AG09319 (cell line): Measurements from ENCODE around the gene RARS1.

Experiments used
- DNase-seq: peaks from one replicate; pipeline ENCODE4 v3.0.0-alpha.2; 2010; ENCODE audit warnings: low read depth; ENCODE audit errors: extremely low read depth
- TF ChIP-seq, protein P1 (sequence below): IDR thresholded peaks from 2 replicates; pipeline ENCODE4 v1.5.1; 2011; ENCODE audit warnings: low read depth, mild to moderate bottlenecking, inconsistent platforms, low read length, moderate library complexity

RARS1 gene

DNA sequence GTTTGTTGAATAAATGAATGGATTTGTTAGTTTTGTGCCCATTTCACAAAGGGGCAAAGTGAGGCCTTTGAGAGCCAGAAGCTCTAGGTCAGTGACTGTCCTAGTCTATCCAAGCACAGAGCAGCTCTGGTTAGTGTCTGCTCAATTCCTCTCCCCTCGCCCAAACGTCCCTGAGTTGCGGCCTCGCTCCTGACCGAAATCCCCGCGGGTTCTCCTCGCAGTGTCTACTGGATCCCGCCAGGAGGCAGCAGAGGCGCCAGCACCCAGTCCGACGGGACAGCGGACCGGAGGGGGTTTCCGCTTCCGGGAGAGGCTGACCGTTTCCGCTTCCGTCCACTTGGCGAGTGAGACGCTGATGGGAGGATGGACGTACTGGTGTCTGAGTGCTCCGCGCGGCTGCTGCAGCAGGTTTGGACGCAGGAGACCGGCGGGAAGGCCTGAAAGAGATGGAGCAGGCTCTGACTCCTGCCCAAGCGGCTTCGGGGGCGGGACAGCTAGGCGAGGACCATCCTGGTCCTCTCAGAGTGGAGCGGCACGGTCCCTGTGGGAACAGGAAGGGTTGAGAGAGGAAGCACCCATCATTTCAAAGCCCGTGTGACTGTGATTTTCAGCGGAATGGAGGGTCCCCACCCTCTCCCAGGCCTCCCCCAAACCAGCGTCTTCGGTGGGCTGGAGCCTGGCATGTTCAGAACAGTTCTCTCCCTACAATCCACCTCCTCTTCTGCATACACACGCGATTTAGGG lies at the start of gene RARS1:
RARS1 (plus strand) TSS at position 336 of the 744 bp plus-strand sequence; CDS start at position 364, 28 bp downstream.
- TF ChIP-seq, protein P1, sequence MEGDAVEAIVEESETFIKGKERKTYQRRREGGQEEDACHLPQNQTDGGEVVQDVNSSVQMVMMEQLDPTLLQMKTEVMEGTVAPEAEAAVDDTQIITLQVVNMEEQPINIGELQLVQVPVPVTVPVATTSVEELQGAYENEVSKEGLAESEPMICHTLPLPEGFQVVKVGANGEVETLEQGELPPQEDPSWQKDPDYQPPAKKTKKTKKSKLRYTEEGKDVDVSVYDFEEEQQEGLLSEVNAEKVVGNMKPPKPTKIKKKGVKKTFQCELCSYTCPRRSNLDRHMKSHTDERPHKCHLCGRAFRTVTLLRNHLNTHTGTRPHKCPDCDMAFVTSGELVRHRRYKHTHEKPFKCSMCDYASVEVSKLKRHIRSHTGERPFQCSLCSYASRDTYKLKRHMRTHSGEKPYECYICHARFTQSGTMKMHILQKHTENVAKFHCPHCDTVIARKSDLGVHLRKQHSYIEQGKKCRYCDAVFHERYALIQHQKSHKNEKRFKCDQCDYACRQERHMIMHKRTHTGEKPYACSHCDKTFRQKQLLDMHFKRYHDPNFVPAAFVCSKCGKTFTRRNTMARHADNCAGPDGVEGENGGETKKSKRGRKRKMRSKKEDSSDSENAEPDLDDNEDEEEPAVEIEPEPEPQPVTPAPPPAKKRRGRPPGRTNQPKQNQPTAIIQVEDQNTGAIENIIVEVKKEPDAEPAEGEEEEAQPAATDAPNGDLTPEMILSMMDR: peak; percentile 98
- peak; percentile 74 for DNase-seq

GRCh38 chr5:168438349-168438748 lies 47.9 kb upstream of the RARS1 start:
- TF ChIP-seq, protein P1: no peak
- DNase-seq: no peak

- no peak for DNase-seq
- TF ChIP-seq, protein P1: no peak
Measured at GRCh38 chr5:168443533-168443932, 42.7 kb upstream of the RARS1 start.

- TF ChIP-seq, protein P1: no peak
- DNase-seq: no peak
Measured at GRCh38 chr5:168443950-168444700, 42.1 kb upstream of the RARS1 start.

DNA sequence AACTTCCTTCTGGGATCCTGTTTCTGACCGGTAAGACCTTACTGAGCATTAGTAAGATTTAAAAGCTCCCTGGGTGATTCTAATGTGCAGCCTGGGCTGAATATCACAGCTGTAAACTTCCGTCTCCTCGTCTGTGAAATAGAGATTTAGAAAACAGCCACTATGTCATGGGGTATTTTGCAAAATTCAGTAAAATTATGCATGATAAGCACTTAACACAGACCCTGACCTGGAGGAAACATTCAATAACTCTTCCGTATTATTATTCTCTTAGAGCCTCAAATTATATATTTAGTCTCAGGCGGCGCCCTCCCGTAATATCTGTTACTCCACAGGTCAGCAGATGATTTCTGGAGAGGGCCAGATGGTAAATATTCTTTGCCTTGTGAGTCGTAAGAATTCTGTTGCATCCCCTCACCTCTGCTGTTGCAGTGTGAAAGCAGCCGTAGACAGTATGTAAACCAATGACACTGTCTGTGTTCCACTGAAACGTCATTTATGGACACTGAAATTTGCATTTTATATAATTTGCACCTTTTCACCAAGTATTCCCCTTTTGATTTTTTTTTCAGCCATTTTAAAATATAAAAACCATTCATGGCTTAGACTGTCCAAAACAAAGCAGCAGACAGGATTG lies 39.2 kb upstream of the RARS1 start:
- no peak for DNase-seq
- TF ChIP-seq, protein P1: no peak

GRCh38 chr5:168447808-168448207 lies 38.5 kb upstream of the RARS1 start:
- DNase-seq: no peak
- TF ChIP-seq, protein P1: no peak

GRCh38 chr5:168449166-168449565 lies 37.1 kb upstream of the RARS1 start:
- TF ChIP-seq, protein P1: no peak
- no peak for DNase-seq
